Ishikawa (cell line): Measurements from ENCODE around the gene ORAI2.

Experiments
- CEBPB ChIP-seq: IDR thresholded peaks from 2 replicates; pipeline ENCODE4 v1.6.1; 2012
- EGR1 ChIP-seq: IDR thresholded peaks from 2 replicates; pipeline ENCODE4 v1.6.1; 2012
- EP300 ChIP-seq: IDR thresholded peaks from 2 replicates; pipeline ENCODE4 v1.6.1; 2012; ENCODE audit warnings: borderline replicate concordance
- FOXM1 ChIP-seq: IDR thresholded peaks from 2 replicates; pipeline ENCODE4 v1.6.1; 2012; ENCODE audit warnings: low read depth, borderline replicate concordance
- MAX ChIP-seq: IDR thresholded peaks from 2 replicates; pipeline ENCODE4 v1.6.1; 2012
- NFIC ChIP-seq: IDR thresholded peaks from 2 replicates; pipeline ENCODE4 v1.6.1; 2012
- RAD21 ChIP-seq: IDR thresholded peaks from 2 replicates; pipeline ENCODE4 v1.6.1; 2012; ENCODE audit warnings: low read depth
- REST ChIP-seq: IDR thresholded peaks from 2 replicates; pipeline ENCODE4 v1.6.1; 2012; ENCODE audit warnings: low read depth, mild to moderate bottlenecking
- TAF1 ChIP-seq: IDR thresholded peaks from 2 replicates; pipeline ENCODE4 v1.6.1; 2012; ENCODE audit warnings: low read depth, mild to moderate bottlenecking
- TCF12 ChIP-seq: IDR thresholded peaks from 2 replicates; pipeline ENCODE4 v1.6.1; 2012; ENCODE audit warnings: low read depth
- USF1 ChIP-seq: IDR thresholded peaks from 2 replicates; pipeline ENCODE4 v1.6.1; 2012
- YY1 ChIP-seq: IDR thresholded peaks from 2 replicates; pipeline ENCODE4 v1.6.1; 2012; ENCODE audit warnings: low read depth

- TF ChIP-seq YY1 (no peak), CEBPB (no peak), EGR1 (no peak), REST (no peak), NFIC (no peak), EP300 (no peak), FOXM1 (no peak), USF1 (no peak), TAF1 (no peak), TCF12 (no peak), MAX (no peak), RAD21 (peak; percentile 50)
Observed at GRCh38 chr7:102450242-102450641, 16.9 kb downstream of the ORAI2 start.
